HFFc6 (cell line): ENCODE measurements around the gene SYNC. TPM values are rescaled to one million over a fixed set of nuclear protein-coding genes. Genes with fewer than 3 reads are reported as not detected.
A peak's percentile ranks its signal among the peaks of the same experiment; 100 is the strongest.

ENCODE experiments used
- DNase-seq: peaks from one replicate; pipeline ENCODE4 v3.0.0-alpha.2; 2018
- H3K27ac Mint-ChIP-seq: 2 replicates; pipeline ENCODE4 v1.8.0; 2020; ENCODE audit warnings: mild to moderate bottlenecking, mixed read lengths
- H3K27me3 Mint-ChIP-seq: 2 replicates; pipeline ENCODE4 v1.8.0; 2021; ENCODE audit warnings: mild to moderate bottlenecking, moderate library complexity, mixed read lengths; ENCODE audit not compliant: insufficient read depth
- H3K36me3 Mint-ChIP-seq: 2 replicates; pipeline ENCODE4 v1.8.0; 2021; ENCODE audit warnings: low read depth, mixed read lengths
- H3K4me1 Mint-ChIP-seq: 2 replicates; pipeline ENCODE4 v1.8.0; 2020; ENCODE audit warnings: low read depth, mixed read lengths
- H3K4me3 Mint-ChIP-seq: 2 replicates; pipeline ENCODE4 v1.8.0; 2020; ENCODE audit warnings: mild to moderate bottlenecking, moderate library complexity, mixed read lengths
- H3K9me3 Mint-ChIP-seq: 2 replicates; pipeline ENCODE4 v1.8.0; 2020; ENCODE audit warnings: mild to moderate bottlenecking, mixed read lengths
- CTCF ChIP-seq: fragments of 200-600 bp; sonication (generic); IDR thresholded peaks from 2 replicates; pipeline ENCODE4 v1.5.0; 2021; ENCODE audit warnings: antibody characterized with exemption, mild to moderate bottlenecking
- total RNA-seq, 6 experiments: library from RNA; stranded (reverse); fragmentation: NEBNext Ultra II Directional; extraction: Animal tissue kit (Norgen Biotek cat#: 25700); gene quantifications; 2 replicates in 1 of 6; 3 replicates in 5 of 6; pipeline ENCODE4 v1.2.3, GENCODE V29; 2021

Gene SYNC
- total RNA-seq, 6 experiments from 2014 or later: 40.8 to 51.1 (median 48.1) TPM

DNA sequence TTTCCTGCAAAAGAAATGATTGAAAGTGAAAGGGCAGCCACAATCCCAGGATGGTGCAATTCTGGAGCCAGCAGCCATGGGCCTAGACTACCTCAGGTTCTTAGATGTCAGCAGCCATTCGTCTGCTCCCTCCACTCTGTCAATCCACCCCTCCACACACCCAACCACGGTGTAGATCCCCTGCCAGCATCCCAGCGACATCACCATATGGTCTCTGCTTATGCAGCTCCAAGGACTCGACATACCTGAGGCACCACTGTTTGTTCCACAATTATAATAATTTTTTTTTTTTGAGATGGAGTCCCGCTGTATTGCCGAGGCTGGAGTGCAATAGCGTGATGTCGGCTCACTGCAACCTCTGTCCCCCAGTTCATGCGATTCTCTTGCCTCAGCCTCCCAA is 6.5 kb downstream of the SYNC start:
- no peak overlapping the region for H3K27ac Mint-ChIP-seq
- peaks cover 43% of the 10 kb centered on the region for H3K4me1 Mint-ChIP-seq
- no peaks in the 10 kb centered on the region; the same call in none of the 2 replicates for H3K27me3 Mint-ChIP-seq
- no peaks in the 10 kb centered on the region for H3K9me3 Mint-ChIP-seq
- no peak overlapping the region for H3K4me3 Mint-ChIP-seq
- H3K36me3 Mint-ChIP-seq: peaks cover 36% of the 10 kb centered on the region
- no peak for TF ChIP-seq CTCF
- DNase-seq: no peak

DNA sequence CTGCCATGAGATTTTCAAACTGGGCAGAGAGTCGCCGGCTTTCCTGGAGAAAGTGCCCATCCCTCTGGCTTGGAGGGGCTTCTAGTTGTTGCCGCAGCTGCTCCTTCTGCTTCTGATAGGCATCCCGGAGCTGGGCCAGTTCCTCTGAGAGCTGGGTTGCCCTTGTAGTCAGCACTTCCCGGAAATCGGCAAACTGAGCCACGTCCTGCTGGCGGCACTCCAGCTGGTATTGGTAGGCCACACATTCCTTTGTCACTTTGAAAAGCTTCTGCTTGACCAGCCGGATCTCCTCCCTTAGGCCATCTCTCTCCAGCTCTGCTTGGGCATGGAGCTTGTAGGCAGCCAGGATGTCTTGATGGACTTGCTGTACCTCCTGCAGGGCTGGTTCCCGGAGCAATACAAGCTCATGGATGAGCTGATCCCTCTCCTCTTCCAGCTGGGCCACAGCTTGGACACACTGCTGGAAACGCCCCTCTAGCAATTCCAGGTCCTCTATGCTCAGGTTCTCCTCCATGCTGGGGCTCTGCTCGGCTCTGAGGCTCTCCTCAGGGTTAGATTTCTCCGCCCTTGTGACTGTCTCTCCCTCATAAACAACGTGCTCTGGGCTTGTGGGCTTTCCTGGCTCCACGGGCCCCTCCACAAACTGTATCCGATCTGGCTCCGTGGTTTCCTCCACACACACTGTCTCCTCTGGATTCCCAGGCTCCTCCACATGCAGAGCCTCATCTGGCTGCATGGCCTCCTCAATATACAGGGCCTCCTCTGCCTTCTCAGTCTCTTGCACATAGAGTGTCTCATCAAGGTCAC is 7.3 kb downstream of the SYNC start:
- Mint-ChIP-seq H3K27me3 (no peaks in the 10 kb centered on the region; the same call in none of the 2 replicates), H3K4me3 (no peak overlapping the region), H3K9me3 (no peaks in the 10 kb centered on the region), H3K36me3 (peaks cover 33% of the 10 kb centered on the region), H3K4me1 (peaks cover 36% of the 10 kb centered on the region), H3K27ac (peak overlapping the region; percentile 20; the same call in 1 of the 2 replicates)
- TF ChIP-seq CTCF: no peak
- DNase-seq: peak; percentile 72

- peaks cover 31% of the 10 kb centered on the region for H3K36me3 Mint-ChIP-seq
- no peaks in the 10 kb centered on the region for H3K9me3 Mint-ChIP-seq
- H3K27me3 Mint-ChIP-seq: peaks cover 1% of the 10 kb centered on the region
- no peak for TF ChIP-seq CTCF
- H3K4me3 Mint-ChIP-seq: no peak overlapping the region
- peaks cover 23% of the 10 kb centered on the region for H3K4me1 Mint-ChIP-seq
- no peak overlapping the region for H3K27ac Mint-ChIP-seq
- DNase-seq: no peak
Measured at GRCh38 chr1:32693455-32694174, 9.0 kb downstream of the SYNC start.

DNA sequence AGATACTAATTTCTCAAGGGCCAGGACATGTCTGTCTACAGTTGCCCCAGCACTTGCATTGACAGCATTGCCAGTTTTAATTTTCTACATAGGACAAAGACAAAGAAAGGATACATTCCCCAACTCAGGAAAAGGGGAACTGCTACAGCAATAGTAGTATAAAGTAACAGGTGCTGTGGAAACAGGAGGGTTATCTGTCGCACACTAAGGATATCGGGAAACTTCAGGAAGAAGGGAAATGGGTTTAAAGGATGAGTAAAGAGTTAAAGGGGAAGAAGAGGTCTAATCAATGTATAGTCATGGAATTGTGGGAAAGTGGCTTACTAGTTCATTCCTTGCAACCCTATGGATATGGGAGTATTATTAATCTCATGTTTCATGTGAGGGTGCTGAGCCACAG is 16.2 kb downstream of the SYNC start:
- Mint-ChIP-seq H3K4me3 (no peak overlapping the region), H3K4me1 (peaks cover 29% of the 10 kb centered on the region), H3K27me3 (peaks cover 1% of the 10 kb centered on the region; the same call in 1 of the 2 replicates), H3K36me3 (peaks cover 37% of the 10 kb centered on the region), H3K9me3 (no peaks in the 10 kb centered on the region), H3K27ac (no peak overlapping the region)
- DNase-seq: no peak
- TF ChIP-seq CTCF: no peak

DNA sequence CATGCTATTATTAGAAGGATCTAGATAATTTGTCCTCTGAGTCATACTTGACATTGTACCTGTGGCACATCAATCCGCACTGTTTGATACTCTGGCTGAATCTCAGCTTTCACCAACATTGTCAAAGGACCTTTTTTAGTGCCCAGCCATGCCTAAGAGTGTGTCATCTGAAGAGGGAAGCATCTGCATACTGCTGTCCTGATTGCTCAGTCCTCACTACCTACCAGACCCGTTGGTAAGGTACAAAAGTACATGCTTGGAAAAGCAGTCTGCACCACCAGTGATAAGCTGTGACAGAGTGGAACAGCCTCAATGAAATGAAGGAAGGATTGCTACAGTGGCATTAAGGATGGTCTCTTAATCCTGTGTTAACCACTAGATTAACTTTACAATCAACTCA is 17.1 kb downstream of the SYNC start:
- TF ChIP-seq CTCF: no peak
- Mint-ChIP-seq H3K27me3 (peaks cover 1% of the 10 kb centered on the region; the same call in 1 of the 2 replicates), H3K9me3 (no peaks in the 10 kb centered on the region)

More for the DNA sequence above, 17.1 kb downstream of the SYNC start:
- H3K27ac Mint-ChIP-seq: no peak overlapping the region
- peaks cover 35% of the 10 kb centered on the region for H3K4me1 Mint-ChIP-seq
- no peak overlapping the region for H3K4me3 Mint-ChIP-seq
- no peak for DNase-seq
- peaks cover 45% of the 10 kb centered on the region for H3K36me3 Mint-ChIP-seq
